SK-N-SH (cell line): ENCODE results near the gene PANK4. TPM values are rescaled to one million over a fixed set of nuclear protein-coding genes. Genes with fewer than 3 reads are reported as not detected.

ENCODE experiments used
- CTCF ChIA-PET: fragments of 300-600, 350-600 bp; formaldehyde crosslinking; extraction: SDS; loops from one replicate; lab custom pipeline; 2021; lab: Yijun Ruan, JAX
- POLR2A ChIA-PET: fragments of 350-600 bp; sonication (Branson Sonifier 250); formaldehyde crosslinking; extraction: SDS; loops from one replicate; lab custom pipeline; 2020; ENCODE audit warnings: antibody characterized with exemption, inconsistent platforms; lab: Yijun Ruan, JAX
- DNase-seq: peaks from one replicate; pipeline ENCODE4 v3.0.0; 2012
- H2AFZ ChIP-seq: fragments of 200-600 bp; sonication (generic); 2 replicates; pipeline ENCODE4 v1.8.1; 2016; ENCODE audit warnings: antibody characterized with exemption, mild to moderate bottlenecking, low read depth
- H3F3A ChIP-seq: fragments of 200-600 bp; sonication (generic); replicated peaks from 2 replicates; pipeline ENCODE3; 2016; ENCODE audit warnings: antibody characterized with exemption, mild to moderate bottlenecking; ENCODE audit not compliant: insufficient read depth
- H3K27ac ChIP-seq, 2 experiments: fragments of 200-500 bp in 1 of 2; fragments of 200-600 bp in 1 of 2; sonication (Bioruptor generic) in 1 of 2; sonication (generic), shearing (Covaris generic) in 1 of 2; 2 replicates each; pipeline versions ENCODE4 v1.5.1 to v1.6.1; 2014 to 2016; ENCODE audit warnings: low read depth in 2 of 2, inconsistent platforms in 1 of 2, low read length in 1 of 2, mild to moderate bottlenecking in 1 of 2, mixed read lengths in 1 of 2
- H3K27me3 ChIP-seq: fragments of 200-600 bp; sonication (generic), shearing (Covaris generic); 2 replicates; pipeline ENCODE4 v1.6.1; 2016; ENCODE audit warnings: mixed run types; ENCODE audit not compliant: insufficient read depth
- H3K36me3 ChIP-seq, 2 experiments: fragments of 200-500 bp in 1 of 2; fragments of 200-600 bp in 1 of 2; sonication (Bioruptor generic) in 1 of 2; sonication (generic) in 1 of 2; replicated peaks in 1 of 2; 2 replicates each; pipeline versions ENCODE3 to v1.5.1; 2014 to 2016; ENCODE audit warnings: low read length in 1 of 2, mild to moderate bottlenecking in 1 of 2; ENCODE audit not compliant: insufficient read depth in 2 of 2, control insufficient read depth in 1 of 2
- H3K4me1 ChIP-seq, 2 experiments: fragments of 200-500 bp in 1 of 2; fragments of 200-600 bp in 1 of 2; sonication (Bioruptor generic) in 1 of 2; sonication (generic), shearing (Covaris generic) in 1 of 2; 2 replicates each; pipeline versions ENCODE4 v1.5.1 to v1.6.1; 2014 to 2016; ENCODE audit warnings: low read depth in 1 of 2, low read length in 1 of 2, mixed run types in 1 of 2; ENCODE audit not compliant: insufficient read depth in 2 of 2, control insufficient read depth in 1 of 2
- H3K4me2 ChIP-seq: fragments of 200-600 bp; sonication (generic), shearing (Covaris generic); 2 replicates; pipeline ENCODE4 v1.6.1; 2017; ENCODE audit warnings: mixed run types
- H3K4me3 ChIP-seq, 2 experiments: fragments of 200-500 bp in 1 of 2; fragments of 200-600 bp in 1 of 2; sonication (Bioruptor generic) in 1 of 2; sonication (generic), shearing (Covaris generic) in 1 of 2; 2 replicates each; pipeline versions ENCODE4 v1.5.1 to v1.8.1; 2014 to 2016; ENCODE audit warnings: low read depth in 2 of 2, inconsistent platforms in 1 of 2, low read length in 1 of 2, mild to moderate bottlenecking in 1 of 2, mixed read lengths in 1 of 2, moderate library complexity in 1 of 2
- H3K79me2 ChIP-seq: fragments of 200-600 bp; sonication (generic); 2 replicates; pipeline ENCODE4 v1.8.1; 2017; ENCODE audit warnings: mild to moderate bottlenecking; ENCODE audit not compliant: insufficient read depth
- H3K9ac ChIP-seq: fragments of 200-600 bp; sonication (generic); 2 replicates; pipeline ENCODE4 v1.6.1; 2017; ENCODE audit warnings: mixed run types
- H3K9me2 ChIP-seq: fragments of 200-600 bp; sonication (generic); 2 replicates; pipeline ENCODE4 v1.6.1; 2017; ENCODE audit warnings: mixed run types
- H3K9me3 ChIP-seq: fragments of 200-600 bp; sonication (generic); 2 replicates; pipeline ENCODE4 v1.6.1; 2017; ENCODE audit warnings: mixed run types, mild to moderate bottlenecking, moderate library complexity
- H4K20me1 ChIP-seq: fragments of 200-600 bp; sonication (generic); 2 replicates; pipeline ENCODE4 v1.6.1; 2017; ENCODE audit warnings: mild to moderate bottlenecking, mixed run types; ENCODE audit not compliant: insufficient read depth
- CHD2 ChIP-seq: fragments of 150-350 bp; IDR thresholded peaks from 2 replicates; pipeline ENCODE4 v1.6.1; 2018; ENCODE audit warnings: low read length; ENCODE audit not compliant: partially characterized antibody
- EZH2phosphoT487 ChIP-seq: fragments of 200-600 bp; sonication (generic); IDR thresholded peaks from 2 replicates; pipeline ENCODE4 v1.6.1; 2017; ENCODE audit warnings: low read depth, mixed run types, mild to moderate bottlenecking, antibody characterized with exemption, moderate library complexity, borderline replicate concordance
- IRF3 ChIP-seq: fragments of 150-350 bp; IDR thresholded peaks from 2 replicates; pipeline ENCODE4 v1.6.1; 2016; ENCODE audit warnings: mild to moderate bottlenecking, low read depth, low read length
- REST ChIP-seq: IDR thresholded peaks from 2 replicates; pipeline ENCODE4 v1.6.1; 2012; ENCODE audit warnings: mild to moderate bottlenecking, low read depth, low read length, moderate library complexity
- TEAD4 ChIP-seq: IDR thresholded peaks from 2 replicates; pipeline ENCODE4 v1.4.0; 2012; ENCODE audit warnings: mild to moderate bottlenecking, borderline replicate concordance; ENCODE audit not compliant: insufficient read depth
- WGBS: methylation state at CpG from one replicate; pipeline ENCODE4 v1.1.6; 2017; ENCODE audit warnings: low lambda C conversion rate; 5-methylcytosine and 5-hydroxymethylcytosine counted together
- polyA plus RNA-seq, 3 experiments: library from polyadenylated mRNA; depleted of rRNA; stranded (reverse); fragments of >200 nt; gene quantifications; 2 replicates each; pipeline ENCODE4 v1.2.3, GENCODE V29; 2012

The PANK4 gene
- polyA plus RNA-seq, 1 of the 3 experiments (the other 2 are of a cell fraction): 16.6 TPM

GRCh38 chr1:2507744-2508155 is 18.6 kb downstream of the PANK4 start:
- Histone ChIP-seq H4K20me1 (no peaks in the 10 kb centered on the region), H3K4me2 (no peak overlapping the region), H3K9me3 (no peaks in the 10 kb centered on the region), H3K4me1 (no peaks in the 10 kb centered on the region; a peak in 1 of 4 replicates), H2AFZ (no peak overlapping the region), H3K27me3 (no peaks in the 10 kb centered on the region), H3F3A (no peaks in the 10 kb centered on the region), H3K79me2 (no peaks in the 10 kb centered on the region), H3K27ac (no peak overlapping the region), H3K4me3 (no peak overlapping the region), H3K9ac (no peak overlapping the region), H3K36me3 (peaks cover 0 to 45% of the 10 kb centered on the region in 2 experiments), H3K9me2 (no peaks in the 10 kb centered on the region)
- CTCF ChIA-PET: interaction anchor here (1.0 to 1.9 kb wide), 2 partner anchors 37 to 40 kb away, joined by 3 to 6 read pairs; no protein-coding TSS in a partner anchor
- no peak for TF ChIP-seq IRF3
- TF ChIP-seq REST: peak; percentile 35; the same call in 1 of the 2 replicates
- POLR2A ChIA-PET: interaction anchor here (1.3 kb wide), 1 partner anchor 12 kb away, joined by 5 read pairs; no protein-coding TSS in a partner anchor
- WGBS: no CpG with 5 or more reads among the region's 6 CpGs
- no peak for DNase-seq

- WGBS: 71% methylated on average over 3 of the region's 15 CpGs
Observed at GRCh38 chr1:2506901-2507565, 19.4 kb downstream of the PANK4 start.

More at GRCh38 chr1:2506901-2507565, 19.4 kb downstream of the PANK4 start:
- Histone ChIP-seq H4K20me1 (no peaks in the 10 kb centered on the region), H3K27ac (no peak overlapping the region), H3K4me2 (no peak overlapping the region), H2AFZ (no peak overlapping the region), H3K4me3 (no peak overlapping the region), H3F3A (no peaks in the 10 kb centered on the region), H3K79me2 (no peaks in the 10 kb centered on the region), H3K27me3 (no peaks in the 10 kb centered on the region), H3K4me1 (no peaks in the 10 kb centered on the region; a peak in 1 of 4 replicates), H3K36me3 (peaks cover 0 to 39% of the 10 kb centered on the region in 2 experiments)
- POLR2A ChIA-PET: interaction anchor here (0.6 to 1.3 kb wide), 6 partner anchors 13 to 41 kb away, joined by 3 to 5 read pairs (median 3); no protein-coding TSS in a partner anchor
- no peak for DNase-seq
- no peak for TF ChIP-seq CHD2
- no peak for TF ChIP-seq TEAD4
- TF ChIP-seq EZH2phosphoT487: no peak
- no peak for TF ChIP-seq IRF3
- TF ChIP-seq, all 33 proteins: peak for 0
- Histone ChIP-seq H3K9me2 (no peaks in the 10 kb centered on the region), H3K9ac (no peak overlapping the region), H3K9me3 (no peaks in the 10 kb centered on the region)
- CTCF ChIA-PET: interaction anchor here (0.5 to 1.9 kb wide), 6 partner anchors 8 to 475 kb away, joined by 3 to 7 read pairs (median 3); no protein-coding TSS in a partner anchor
